DMS114 treated with DMSO at 0.1 percent for 48 hours (cell line): Measurements from ENCODE around the gene ZBTB7C.

Source experiments
- DNase-seq: peaks from one replicate; lab custom pipeline; 2025; ENCODE audit not compliant: unreplicated experiment; lab: John Stamatoyannopoulos, UW

ZBTB7C gene

DNA sequence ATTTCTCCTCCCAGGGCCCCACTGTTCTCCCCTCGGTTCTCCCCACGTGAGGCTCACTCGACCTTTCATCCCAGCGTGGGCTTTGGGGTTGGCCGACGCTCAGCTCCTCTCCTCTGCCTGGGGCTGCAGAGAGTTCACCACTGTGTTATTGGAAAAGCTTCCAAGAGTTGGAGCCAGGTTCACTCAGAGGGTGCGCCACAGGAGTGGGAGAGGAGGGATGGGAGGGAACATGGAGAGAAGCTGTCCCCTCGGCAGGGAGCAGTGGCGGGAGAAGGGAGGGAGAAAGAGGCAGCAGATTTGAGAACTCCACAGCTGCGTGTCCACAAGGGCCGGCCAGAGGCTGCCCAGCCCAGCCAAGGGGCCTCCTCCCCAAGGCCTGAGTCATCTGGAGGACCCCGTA, 281.6 kb downstream of the ZBTB7C start:
- no peak for DNase-seq

- DNase-seq = no peak
These were observed 282.9 kb downstream of the ZBTB7C start for GRCh38 chr18:48126240-48126639.

DNA sequence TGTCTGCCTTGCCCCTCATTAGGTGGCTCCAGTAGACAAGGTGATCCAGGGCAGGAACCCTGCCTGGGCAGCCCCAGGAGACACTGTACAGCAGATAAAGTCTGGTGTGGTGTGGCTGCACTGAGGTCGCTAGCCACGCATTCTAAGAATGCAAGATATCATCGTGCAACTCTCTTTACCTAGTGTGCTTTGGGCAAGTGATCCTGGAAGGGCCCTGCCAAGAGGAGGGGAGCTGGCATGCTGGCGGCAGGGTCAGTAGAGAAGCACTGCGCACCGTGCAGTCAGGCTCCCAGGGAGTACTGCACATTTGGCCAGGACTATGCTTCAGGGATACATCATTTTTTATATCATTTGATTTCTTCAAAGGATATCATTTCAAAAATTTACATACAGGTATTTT, 283.5 kb downstream of the ZBTB7C start:
- no peak for DNase-seq

DNA sequence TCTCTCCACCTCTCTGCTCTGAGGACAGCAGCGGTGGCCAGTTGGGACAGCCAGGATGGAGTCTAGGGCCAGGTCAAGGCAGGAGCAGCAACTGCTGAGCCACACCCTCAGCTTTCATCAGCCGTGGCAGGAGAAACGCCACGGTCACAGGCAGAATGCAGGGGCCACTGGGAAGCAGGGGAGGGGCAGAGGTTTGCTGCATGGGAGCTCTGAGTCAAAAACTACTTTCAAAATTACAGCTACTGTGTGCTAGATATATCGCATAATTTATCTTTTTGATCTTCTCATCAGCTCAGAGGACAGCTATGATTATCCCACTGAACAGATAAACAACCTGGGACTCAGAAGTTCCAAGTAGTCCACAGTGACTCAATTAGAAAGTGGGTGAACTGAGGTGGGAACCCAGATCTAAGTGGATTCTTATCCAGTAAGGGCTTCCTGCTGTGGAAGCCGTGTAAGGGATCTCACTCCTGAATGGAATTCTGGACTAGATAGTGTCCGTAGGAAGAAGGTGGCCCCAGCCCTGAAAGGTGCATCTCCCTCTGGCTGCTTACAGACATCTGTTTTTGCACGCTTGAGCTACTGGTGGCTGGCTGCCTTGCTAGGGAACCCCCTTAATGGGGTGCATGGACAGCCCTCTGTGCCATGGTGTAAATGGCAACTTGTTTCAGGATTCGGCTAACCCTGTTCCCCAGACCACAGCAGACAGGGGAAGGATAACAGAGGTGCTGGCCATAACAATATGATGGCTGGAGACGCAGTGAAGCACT, 284.1 kb downstream of the ZBTB7C start:
- DNase-seq = no peak

DNA sequence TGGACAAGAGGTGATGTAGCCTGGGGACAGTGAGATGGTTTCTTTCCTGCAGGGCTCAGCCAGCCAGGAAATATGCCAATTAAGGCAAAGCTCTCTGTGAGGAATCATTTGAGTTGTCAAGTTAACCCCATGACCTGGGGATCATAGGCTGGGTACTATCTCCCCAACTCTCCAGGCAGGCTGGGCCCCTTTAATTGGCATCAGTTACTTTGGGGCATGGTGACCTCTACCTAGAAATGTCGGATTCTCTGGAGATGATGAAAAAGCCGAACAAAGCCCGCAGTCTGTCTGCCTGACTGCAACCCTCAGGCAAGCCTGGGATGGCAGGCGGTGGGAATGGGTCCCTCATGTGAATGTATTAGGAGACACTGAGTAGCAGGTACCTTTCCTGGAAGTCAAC, 285.2 kb downstream of the ZBTB7C start:
- DNase-seq = no peak

- DNase-seq = no peak
These were observed 285.9 kb downstream of the ZBTB7C start for GRCh38 chr18:48123324-48123723.

DNA sequence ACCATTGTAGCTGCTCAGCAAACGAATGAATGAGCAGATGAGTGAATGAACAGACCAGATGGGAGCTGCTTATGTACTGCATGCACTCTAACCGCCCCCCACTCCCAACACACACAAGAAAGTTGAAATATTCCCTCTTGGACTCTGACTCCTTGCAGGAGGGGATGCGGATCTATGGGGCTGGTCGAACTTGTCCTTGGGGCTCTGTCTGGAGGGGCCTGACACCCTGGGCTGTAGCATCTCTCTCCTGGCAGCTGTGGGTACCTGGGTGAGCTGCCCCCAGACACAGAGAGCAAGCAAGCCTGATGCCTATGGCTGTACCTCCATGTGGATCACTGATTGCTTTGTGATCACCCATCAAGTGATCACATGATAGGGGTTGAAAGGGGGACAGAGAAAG, 286.4 kb downstream of the ZBTB7C start:
- no peak for DNase-seq

- no peak for DNase-seq
These were observed 286.8 kb downstream of the ZBTB7C start for GRCh38 chr18:48122376-48122775.

GRCh38 chr18:48121752-48122151, 287.4 kb downstream of the ZBTB7C start:
- DNase-seq = no peak

- no peak for DNase-seq
These were observed 290.0 kb downstream of the ZBTB7C start for GRCh38 chr18:48119204-48119603.

- DNase-seq = no peak
These were observed 292.1 kb downstream of the ZBTB7C start for GRCh38 chr18:48116873-48117630.

GRCh38 chr18:48116017-48116416, 293.2 kb downstream of the ZBTB7C start:
- no peak for DNase-seq

GRCh38 chr18:48113691-48114090, 295.5 kb downstream of the ZBTB7C start:
- DNase-seq = no peak

- DNase-seq = no peak
These were observed 297.6 kb downstream of the ZBTB7C start for GRCh38 chr18:48111587-48111986.

DNA sequence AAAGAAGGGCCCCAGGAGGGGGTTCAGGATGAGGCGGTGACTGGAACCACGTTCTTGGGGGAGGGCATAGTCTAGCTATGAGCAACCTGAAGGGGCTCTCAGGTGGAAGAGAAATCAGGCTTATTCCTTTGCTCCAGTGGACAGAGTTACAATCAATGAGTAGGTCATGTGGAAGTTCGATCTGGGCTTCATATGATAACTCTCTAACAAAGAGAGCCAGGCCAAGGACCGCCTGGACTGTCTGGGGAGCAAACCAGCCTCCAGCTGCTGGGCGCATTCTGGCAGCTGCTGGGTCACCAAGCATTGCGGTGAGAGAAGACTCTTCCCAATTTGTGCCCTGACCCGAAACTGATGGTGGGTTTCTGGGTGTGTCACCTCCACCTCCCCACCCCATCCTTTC, 298.4 kb downstream of the ZBTB7C start:
- no peak for DNase-seq

DNA sequence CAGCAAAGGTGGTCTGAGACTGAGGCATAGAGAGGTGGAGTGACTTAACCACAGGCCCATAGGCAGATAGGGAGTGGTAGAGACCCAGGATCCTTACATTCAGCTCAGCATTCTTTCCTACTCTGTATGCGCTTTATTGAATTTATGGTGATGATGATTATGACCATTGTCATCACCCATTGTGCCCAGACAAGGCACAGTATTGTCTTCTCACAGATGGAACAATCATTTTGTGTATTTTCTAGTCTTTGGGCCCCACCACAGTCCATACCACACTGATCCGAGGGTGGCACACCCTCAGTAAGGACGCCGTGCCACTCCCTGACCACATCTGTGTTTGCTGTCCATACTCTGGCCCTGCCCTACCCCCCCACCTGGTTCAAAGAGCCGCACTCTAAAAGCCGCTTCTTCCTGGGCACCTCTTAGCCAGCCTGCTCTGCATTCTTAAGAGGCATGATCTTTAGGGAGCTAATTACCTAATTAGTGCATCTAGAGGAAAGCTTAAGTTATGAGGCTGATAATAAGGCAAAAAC, 299.2 kb downstream of the ZBTB7C start:
- DNase-seq = no peak

DNA sequence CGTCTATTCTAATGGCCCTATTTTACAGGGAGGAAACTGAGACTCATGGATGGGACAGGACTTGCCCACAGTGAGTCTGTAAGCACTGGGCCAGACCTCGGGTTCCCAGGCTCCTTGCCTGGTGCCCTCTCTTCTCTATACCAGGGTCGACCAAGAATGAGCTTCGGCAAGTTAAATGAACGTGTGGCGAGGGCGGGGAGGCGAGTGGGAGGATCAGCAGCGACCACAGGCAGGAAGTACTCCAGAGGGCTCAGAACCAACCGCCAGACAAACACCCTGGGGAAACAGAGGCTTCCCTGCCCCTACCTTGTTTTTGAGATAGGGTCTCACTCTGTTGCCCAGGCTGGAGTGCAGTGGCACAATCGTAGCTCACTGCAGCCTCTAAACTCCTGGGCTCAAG, 301.0 kb downstream of the ZBTB7C start:
- no peak for DNase-seq

DNA sequence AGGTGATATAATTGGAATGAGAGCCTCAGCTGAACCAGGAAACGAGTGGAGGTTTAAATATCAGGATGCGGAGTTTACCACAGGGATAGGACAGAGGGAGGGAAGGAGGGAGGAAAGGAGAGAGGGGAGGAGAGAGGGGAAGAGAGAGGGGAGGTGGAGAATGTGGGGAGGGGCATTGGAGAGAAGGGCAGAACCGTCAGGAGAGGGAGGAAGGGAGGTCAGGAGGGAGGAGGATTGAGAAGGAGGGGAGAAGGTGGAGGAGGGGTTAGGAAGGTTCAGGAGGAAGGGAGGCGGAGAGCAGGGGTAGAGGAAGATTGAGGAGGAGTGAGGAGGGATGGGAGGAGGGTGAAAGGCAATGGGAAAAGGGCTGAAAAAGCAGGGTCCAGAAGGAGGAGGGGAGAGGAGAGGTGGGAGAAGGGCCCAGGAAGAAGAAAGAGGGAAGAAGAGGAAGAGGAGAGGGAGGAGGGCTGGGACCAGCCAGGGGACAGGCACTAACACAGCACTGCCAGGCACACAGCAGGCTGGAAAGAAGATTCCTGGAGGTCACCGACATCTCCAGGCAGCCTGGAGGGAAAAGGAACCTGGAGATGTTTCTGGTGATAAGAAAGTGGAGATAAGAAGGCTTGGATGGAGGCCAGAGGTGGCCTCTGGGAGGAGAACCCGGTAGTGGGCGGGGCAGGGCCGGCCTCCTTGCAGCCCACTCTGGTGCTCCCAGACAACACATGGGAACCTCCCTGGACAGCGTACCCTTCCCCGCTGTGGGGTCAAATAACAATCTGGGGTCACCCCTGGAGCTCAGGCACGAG, 302.0 kb downstream of the ZBTB7C start:
- no peak for DNase-seq

DNA sequence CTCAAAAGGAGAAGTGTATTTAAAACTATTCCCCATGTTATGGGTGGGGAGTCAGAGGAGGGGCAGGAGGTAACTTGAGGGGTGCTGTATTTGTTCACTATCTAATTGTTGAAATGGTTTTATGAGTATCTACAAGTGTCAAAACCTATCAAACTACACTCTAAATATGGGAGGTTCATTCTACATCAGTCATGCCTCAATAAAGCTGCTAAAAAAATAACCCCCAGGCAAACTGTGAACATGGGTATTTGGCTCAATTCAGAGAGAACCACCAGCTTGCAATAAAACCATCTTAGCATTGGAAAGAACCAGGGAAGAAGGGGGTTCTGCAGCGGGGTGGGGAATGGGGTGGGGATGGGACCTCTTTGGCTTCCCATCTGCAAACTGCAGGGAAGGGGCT, 302.7 kb downstream of the ZBTB7C start:
- no peak for DNase-seq

DNA sequence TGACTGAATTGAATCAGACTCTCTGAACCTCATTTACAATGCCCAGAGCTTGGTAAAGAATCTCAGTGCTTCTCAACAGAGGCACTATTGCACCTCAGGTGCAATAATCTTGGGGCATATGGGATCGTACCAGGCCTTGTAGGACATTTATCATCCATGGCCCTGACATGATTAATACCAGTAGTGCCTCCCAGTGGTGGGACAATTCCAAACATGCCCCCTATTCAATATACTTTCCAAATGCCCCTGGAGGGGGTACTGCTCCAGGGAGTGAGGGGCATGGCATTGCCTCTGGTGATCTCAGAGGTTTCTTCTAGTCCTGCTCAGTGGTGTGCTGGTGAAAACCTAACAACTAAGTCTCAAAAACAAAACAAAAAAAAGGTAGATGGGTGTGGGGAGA, 303.9 kb downstream of the ZBTB7C start:
- DNase-seq = no peak

DNA sequence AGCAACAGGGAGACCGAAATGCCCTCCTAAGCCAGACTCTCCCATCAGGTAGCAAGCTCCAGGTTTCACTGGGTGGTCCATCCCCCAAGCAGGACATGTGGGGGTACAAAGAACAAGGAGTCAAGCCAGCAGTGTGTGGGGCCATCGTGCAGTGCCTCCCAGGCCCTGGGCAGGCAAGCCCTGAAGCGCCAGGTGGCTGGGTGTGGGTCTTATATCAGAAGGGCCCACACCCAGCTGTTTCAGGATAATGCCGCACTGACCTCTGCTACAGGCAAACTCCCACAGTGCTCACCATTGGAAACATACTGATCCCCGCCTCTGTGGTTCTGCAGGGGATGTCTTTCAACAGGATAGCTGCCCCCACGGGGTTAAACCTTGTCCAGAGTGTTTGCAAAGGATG, 304.5 kb downstream of the ZBTB7C start:
- no peak for DNase-seq
